ENCODE data around the gene MYRF.
A peak's percentile ranks its signal among the peaks of the same experiment; 100 is the strongest.

The MYRF gene

DNA sequence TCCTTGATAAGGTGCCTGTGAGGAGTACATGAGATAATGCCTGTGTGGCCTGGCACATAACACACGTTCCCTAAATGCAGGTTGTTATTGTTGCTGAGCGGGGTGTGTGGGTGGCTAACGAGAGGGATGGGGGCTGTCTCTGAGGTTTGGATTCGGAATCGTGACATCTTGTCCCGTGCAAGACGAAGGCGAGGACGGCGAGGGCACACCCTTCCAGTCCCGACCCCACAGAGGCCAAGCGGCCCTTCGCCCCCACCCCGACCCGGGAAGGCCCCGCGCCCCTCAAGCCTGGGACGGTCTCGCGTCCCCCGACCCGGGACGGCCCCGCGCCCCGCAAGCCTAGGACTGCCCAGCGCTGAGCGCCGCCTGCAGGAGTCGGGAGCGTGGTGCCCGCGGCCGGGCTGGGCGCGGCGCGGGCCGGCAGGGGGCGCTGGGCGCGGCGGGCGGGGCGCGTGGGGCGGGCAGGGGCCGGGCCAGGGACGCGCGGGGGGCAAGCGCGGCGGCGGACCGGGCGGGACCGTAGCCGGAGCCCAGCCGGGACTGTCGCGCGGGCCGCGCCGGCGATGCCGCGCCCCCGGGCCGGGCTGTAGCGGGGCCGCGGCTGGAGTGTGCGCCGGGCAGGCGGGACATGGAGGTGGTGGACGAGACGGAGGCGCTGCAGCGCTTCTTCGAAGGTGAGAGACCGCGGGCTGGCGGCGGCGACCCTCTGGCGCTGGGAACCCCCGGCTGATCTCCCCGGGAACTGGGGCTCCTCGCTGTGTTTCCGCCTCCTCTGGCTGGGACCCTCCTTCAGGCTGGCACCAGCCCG, at the start of gene MYRF:
MYRF (plus strand) TSS at position 520 of the 808 bp plus-strand sequence; CDS start at position 629, 109 bp downstream.
- H3K27ac ChIP-seq: no peak within 1 kb of the TSS
- TF ChIP-seq, protein P1, sequence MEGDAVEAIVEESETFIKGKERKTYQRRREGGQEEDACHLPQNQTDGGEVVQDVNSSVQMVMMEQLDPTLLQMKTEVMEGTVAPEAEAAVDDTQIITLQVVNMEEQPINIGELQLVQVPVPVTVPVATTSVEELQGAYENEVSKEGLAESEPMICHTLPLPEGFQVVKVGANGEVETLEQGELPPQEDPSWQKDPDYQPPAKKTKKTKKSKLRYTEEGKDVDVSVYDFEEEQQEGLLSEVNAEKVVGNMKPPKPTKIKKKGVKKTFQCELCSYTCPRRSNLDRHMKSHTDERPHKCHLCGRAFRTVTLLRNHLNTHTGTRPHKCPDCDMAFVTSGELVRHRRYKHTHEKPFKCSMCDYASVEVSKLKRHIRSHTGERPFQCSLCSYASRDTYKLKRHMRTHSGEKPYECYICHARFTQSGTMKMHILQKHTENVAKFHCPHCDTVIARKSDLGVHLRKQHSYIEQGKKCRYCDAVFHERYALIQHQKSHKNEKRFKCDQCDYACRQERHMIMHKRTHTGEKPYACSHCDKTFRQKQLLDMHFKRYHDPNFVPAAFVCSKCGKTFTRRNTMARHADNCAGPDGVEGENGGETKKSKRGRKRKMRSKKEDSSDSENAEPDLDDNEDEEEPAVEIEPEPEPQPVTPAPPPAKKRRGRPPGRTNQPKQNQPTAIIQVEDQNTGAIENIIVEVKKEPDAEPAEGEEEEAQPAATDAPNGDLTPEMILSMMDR (conservative IDR thresholded peaks at IDR 0.05; ENCODE audit: low read depth): peak; percentile 85
- CTCF ChIA-PET: interaction anchor here (0.6 to 1.0 kb wide), 3 partner anchors 13 to 42 kb away, joined by 3 read pairs; no protein-coding TSS in a partner anchor
- DNase-seq (ENCODE audit: low spot score): peak; percentile 31
- POLR2A ChIA-PET (ENCODE audit: low non-redundant PET): no interaction called here

DNA sequence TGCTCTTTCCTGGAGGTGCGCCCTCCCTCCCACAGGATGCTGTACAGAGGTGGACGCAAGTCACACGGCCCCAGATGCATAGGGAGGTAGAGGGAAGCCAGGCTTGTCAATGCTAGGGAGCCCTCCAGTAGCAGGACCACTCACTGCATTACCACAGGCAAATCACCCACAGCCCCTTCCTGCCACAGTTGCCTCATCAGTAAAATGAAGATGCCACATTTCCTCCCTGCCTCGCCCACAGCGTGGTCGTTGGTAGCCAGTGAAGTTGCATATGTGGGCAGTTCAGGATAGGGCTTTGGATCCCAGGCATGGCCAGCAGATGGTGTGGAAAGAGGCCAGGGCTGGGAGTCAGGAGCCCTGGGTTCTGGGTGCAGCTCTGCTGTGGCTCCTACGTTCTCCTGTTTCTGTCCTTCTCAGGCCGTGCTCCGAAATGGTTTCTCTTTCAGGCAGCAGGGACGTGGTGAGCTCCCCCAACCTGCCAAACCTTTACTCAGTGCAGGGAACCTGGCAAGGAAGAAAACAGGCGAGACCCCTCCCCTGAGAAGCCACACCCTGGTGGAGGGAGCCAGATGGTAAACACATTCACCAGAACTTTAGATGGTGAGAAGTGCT, 49.6 kb upstream of the MYRF start:
- POLR2A ChIA-PET (ENCODE audit: low non-redundant PET): no interaction called here
- CTCF ChIA-PET: interaction anchor here (0.6 to 1.3 kb wide), 3 partner anchors 31 to 55 kb away, joined by 3 to 5 read pairs (median 4); no protein-coding TSS in a partner anchor
- TF ChIP-seq, protein P1 (conservative IDR thresholded peaks at IDR 0.05; ENCODE audit: low read depth): no peak
- no peak overlapping the region for H3K27ac ChIP-seq
- DNase-seq (ENCODE audit: low spot score): no peak

DNA sequence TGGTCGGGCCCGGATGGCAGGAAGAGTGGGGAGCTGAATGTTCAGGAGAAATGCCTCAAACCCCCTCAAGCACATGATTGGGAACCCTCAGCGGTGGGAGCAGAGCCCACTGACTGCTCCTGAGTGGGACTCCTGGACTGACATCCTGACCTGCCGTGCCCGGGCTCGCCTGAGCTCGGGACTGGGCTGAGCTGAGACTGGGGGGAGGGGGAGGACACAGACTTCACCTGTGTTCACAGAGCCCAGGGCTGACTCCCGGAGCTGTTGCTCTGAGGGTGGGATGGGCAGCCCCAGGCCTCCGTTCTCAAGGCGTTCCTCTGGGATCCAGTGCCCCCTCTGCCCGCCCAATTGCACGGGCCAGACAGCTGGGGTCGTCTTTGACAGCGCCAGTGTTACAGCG, 47.6 kb upstream of the MYRF start:
- ChIA-PET CTCF (no interaction called here), POLR2A (ENCODE audit: low non-redundant PET) (no interaction called here)

DNA sequence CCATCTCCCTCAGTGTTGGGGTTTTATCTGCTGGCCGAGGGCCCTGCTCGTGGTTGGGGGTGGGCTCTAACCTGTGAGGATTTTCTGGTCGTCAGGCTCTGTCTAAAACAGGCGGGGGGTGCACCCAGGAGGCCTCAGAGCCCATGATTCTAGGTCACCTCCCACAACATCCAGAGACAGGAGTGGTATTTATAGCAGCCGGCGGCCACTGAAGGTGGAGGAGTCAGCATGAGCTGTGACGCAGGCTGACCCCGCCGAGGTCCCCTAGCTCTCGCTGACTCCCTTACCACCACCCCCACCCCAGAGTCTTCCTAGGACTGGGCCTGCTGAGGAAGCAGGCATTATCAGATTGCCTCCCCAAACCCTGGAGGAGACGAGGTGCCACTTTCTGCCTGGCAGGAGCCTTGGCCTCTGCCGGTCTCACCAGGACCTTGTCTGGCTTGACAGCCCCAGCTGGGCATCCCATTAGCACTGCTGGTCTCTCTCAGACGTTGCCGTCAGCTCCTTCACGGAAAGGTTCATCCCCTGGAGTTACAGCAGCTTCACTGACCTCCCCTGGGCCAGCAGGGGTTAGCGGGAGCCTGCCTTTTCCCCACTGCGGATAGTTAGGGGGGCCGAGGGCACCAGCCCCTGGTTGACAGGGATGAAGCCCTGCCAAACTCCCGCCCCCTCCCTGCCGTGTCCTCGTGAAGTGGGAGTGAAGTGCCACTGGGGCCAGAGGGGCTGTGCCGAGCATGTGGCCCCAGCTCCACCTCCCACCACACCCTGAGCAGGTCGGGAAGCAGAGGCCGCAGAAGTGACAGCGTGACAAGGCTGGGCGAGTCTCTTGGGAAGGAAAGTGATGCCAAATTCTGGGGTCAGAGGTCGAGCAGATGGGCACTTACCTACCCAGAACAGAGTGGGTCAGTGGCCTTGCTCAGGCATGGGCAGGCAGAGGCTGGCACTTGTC, 45.7 kb upstream of the MYRF start:
- H3K27ac ChIP-seq: peak overlapping the region; percentile 57
- DNase-seq (ENCODE audit: low spot score): no peak
- ChIA-PET POLR2A (ENCODE audit: low non-redundant PET) (no interaction called here), CTCF (interaction anchor here (0.7 to 0.8 kb wide), 3 partner anchors 41 to 99 kb away, joined by 3 to 4 read pairs (median 3); no protein-coding TSS in a partner anchor)
- TF ChIP-seq, protein P1 (conservative IDR thresholded peaks at IDR 0.05; ENCODE audit: low read depth): no peak

More for the DNA sequence above, 47.6 kb upstream of the MYRF start:
- no peak for DNase-seq (ENCODE audit: low spot score)
- TF ChIP-seq, protein P1 (conservative IDR thresholded peaks at IDR 0.05; ENCODE audit: low read depth): no peak
- no peak overlapping the region for H3K27ac ChIP-seq

DNA sequence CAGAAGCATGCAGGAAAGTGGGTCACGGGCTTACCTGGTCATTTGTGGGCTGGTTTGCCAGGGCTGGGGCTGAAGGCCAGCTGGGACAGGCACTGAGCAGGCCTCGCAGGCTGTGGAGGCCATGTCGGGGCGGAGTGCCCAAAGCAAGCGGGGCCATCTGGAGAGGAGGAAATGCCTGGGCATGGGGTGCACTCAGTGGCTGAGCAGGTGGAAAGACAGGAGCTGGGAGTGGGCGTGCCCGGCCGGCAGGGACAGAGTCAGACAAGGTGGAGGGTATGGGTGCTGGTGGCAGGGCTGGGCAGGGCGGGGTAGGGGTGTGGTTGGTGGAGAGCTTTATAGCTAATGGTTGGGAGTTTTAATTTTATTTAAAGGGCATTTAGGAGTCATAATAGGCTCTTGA, 44.9 kb upstream of the MYRF start:
- CTCF ChIA-PET: interaction anchor here (0.6 to 0.7 kb wide), 2 partner anchors 69 to 77 kb away, joined by 3 read pairs; no protein-coding TSS in a partner anchor
- POLR2A ChIA-PET (ENCODE audit: low non-redundant PET): no interaction called here
- TF ChIP-seq, protein P1 (conservative IDR thresholded peaks at IDR 0.05; ENCODE audit: low read depth): no peak
- H3K27ac ChIP-seq: peak overlapping the region; percentile 57
- DNase-seq (ENCODE audit: low spot score): no peak

DNA sequence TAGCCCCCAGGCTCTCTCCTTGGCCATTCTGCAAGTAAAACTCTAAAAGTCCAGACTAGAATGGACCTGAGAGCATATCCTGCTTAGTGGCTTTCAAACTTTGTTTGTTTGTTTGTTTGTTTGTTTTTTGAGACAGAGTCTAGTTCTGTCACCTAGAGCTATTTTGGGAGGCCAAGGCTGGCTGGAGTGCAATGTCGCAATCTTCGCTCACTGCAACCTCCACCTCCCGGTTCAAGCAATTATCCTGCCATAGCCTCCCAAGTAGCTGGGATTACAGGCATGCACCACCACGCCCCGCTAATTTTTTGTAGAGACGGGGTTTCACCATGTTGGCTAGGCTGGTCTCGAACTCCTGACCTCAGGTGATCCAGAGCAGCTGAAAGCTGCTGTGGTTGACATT, 43.3 kb upstream of the MYRF start:
- TF ChIP-seq, protein P1 (conservative IDR thresholded peaks at IDR 0.05; ENCODE audit: low read depth): no peak
- no peak overlapping the region for H3K27ac ChIP-seq
- ChIA-PET POLR2A (ENCODE audit: low non-redundant PET) (no interaction called here), CTCF (no interaction called here)
- no peak for DNase-seq (ENCODE audit: low spot score)

Data from RWPE1 (cell line).